Large intestine (tissue), 3 donors: ENCODE results near the gene KRT5. TPM values are rescaled to one million over a fixed set of nuclear protein-coding genes. Genes with fewer than 3 reads are reported as not detected.

Experiments
- DNase-seq, 2 donors: peaks; one replicate each; pipeline versions ENCODE4 v3.0.0 to v3.0.0-alpha.2; 2013
- H3K27ac ChIP-seq: one replicate; pipeline ENCODE4 v1.5.1; 2013; ENCODE audit warnings: low read length
- H3K27me3 ChIP-seq: 2 replicates; pipeline ENCODE4 v1.6.1; 2013; ENCODE audit warnings: low read length; ENCODE audit not compliant: control insufficient read depth, insufficient read depth
- H3K36me3 ChIP-seq: 2 replicates; pipeline ENCODE4 v1.6.1; 2013; ENCODE audit warnings: low read length; ENCODE audit not compliant: control insufficient read depth, insufficient read depth
- H3K4me1 ChIP-seq: one replicate; pipeline ENCODE4 v1.6.1; 2013; ENCODE audit warnings: low read length; ENCODE audit not compliant: control insufficient read depth, insufficient read depth
- H3K4me3 ChIP-seq: one replicate; pipeline ENCODE4 v1.5.1; 2013; ENCODE audit warnings: low read length
- H3K9me3 ChIP-seq: one replicate; pipeline ENCODE4 v1.6.1; 2013; ENCODE audit warnings: mild to moderate bottlenecking, low read depth, low read length, moderate library complexity; ENCODE audit not compliant: control insufficient read depth
- WGBS: methylation state at CpG from one replicate; pipeline ENCODE4 v1.1.5; 2013; ENCODE audit warnings: low lambda C conversion rate; ENCODE audit not compliant: insufficient coverage; 5-methylcytosine and 5-hydroxymethylcytosine counted together
- polyA plus RNA-seq: library from polyadenylated mRNA; unstranded; fragments of 120-200 nt; gene quantifications from one replicate; pipeline ENCODE4 v1.2.1, GENCODE V29; 2013

Gene KRT5
- polyA plus RNA-seq, 1 donor, result 1.8 TPM

DNA sequence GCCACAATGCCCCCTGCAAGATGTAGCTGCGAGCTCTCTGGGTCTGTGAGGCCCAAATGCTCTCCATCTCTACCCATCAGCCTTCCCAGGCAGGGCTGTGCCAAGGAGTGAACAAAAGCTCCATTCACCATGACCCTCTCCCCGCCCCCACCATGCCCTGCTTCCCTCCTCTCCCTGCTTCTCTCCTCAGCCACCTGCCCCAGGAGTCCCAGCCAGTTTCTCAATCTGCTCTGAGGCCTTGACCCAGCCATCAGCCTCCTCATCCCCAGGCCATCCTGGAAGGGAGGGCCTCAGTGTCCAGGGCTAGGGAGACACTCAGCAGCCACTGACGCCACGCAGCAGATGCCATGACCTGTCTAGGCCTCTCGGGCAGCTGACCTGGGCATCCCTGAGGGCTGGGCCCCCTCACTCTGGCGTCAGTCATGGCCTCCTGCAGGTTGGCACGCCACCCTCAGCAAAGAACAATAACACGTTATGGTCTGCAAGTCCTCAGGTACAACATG lies 8.5 kb upstream of the KRT5 start:
- Histone ChIP-seq H3K36me3 (no peaks in the 10 kb centered on the region), H3K9me3 (no peaks in the 10 kb centered on the region), H3K27me3 (peaks cover 2% of the 10 kb centered on the region), H3K27ac (no peak overlapping the region), H3K4me1 (no peaks in the 10 kb centered on the region), H3K4me3 (no peak overlapping the region)
- no peak for DNase-seq
- no CpG with 5 or more reads among the region's 8 CpGs for WGBS

DNA sequence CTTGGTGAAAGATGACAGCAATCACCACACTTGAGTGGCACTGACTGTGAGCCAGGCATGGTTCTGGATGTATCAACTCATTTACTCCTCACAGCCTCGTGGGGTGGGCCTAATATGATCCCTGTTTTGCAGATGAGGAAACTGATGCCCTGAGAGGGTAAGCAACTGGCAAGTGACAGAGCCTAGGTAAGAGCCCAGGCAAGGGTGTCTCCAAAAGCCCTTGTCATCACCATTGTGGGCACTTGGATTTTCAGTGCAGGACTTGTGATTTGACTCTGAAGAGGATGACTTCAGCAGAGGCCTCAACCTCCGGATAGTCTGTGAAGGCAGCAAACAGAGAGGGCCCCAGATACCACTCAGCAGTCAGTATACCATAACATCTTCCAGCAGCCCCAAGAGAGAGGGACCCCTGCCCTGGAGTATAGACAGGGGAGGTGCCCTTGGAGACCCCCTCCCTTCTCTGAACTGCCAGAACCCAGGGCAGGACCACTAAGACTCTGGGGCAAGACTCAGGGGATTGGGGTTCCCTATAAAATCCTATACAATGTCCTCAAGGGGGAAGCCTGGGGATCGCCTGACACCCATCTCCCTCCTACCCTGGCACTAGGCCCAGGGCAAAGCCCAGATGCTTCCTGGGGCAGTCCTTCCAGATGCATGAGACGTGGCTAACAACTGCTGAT lies 7.1 kb upstream of the KRT5 start:
- no peak overlapping the region for H3K4me3 ChIP-seq
- no peaks in the 10 kb centered on the region for H3K4me1 ChIP-seq
- DNase-seq, result no peak
- WGBS, result no CpG with 5 or more reads among the region's 4 CpGs
- H3K27me3 ChIP-seq, result peaks cover 2% of the 10 kb centered on the region
- no peaks in the 10 kb centered on the region for H3K36me3 ChIP-seq
- no peak overlapping the region for H3K27ac ChIP-seq
- no peaks in the 10 kb centered on the region for H3K9me3 ChIP-seq

DNA sequence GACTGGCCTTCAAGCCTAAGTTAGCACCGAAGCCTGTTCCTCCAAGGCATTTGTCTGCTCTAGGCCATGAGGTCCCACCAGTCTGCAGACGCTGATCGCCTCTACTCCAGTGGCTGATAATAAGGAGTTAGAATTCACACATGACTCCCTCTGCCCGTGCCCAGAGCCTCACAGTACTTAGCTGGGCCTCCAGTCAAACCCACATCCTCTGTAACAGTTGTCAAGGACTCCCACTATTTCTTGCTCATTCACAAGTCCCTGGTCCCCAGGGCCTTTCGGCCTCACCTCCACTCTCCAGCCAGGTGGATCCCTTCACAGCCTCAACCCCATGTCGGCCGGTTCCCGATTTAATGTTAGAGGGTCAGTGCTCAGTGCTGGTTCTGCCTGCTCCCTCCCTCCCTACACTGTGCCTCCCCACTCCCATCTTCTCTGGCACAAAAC lies 6.3 kb upstream of the KRT5 start:
- DNase-seq, result no peak
- peaks cover 3% of the 10 kb centered on the region for H3K4me1 ChIP-seq
- 14% methylated on average over 1 of the region's 8 CpGs for WGBS
- H3K27me3 ChIP-seq, result peaks cover 2% of the 10 kb centered on the region
- no peaks in the 10 kb centered on the region for H3K36me3 ChIP-seq
- no peaks in the 10 kb centered on the region for H3K9me3 ChIP-seq
- no peak overlapping the region for H3K4me3 ChIP-seq
- H3K27ac ChIP-seq, result no peak overlapping the region

DNA sequence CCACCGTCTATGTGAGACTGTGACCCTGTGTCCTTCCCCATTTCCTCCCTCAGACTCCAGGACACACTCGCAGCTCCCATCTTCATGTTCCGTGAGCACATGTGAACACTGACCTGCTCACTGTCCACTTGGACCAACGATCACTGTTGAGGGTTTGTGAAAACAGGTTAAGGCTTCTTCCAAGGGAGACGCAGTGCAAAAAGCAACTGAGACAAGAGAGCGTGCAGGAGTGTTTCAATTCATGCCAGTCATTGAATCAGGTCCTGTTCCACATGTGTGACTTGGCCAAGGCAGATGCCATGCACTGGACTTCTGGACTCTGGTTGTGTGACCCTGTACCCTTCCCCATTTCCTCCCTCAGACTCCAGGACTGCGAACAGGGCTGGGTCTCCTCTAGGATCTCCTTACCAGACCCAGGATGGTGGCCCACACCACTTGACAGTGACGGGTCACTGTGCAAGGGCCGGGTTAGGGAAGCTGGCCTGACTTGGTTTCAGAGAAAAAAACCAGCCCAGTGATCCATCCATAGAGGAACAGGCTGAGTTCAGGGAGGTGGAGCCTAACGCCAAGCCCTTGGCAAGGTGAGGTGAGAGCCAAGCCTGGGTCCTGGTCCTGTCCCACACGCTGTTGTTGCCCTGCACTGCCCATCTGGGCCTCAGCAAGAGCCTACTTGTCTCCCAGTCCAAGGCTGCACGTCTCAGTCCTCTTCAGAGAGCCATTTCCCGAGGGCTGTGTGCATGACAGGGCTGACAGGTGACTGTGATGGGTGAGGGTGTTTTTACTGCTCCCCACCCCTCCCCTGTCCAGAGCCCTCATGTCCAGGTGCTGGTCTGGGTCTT lies 5.7 kb upstream of the KRT5 start:
- Histone ChIP-seq H3K4me3 (no peak overlapping the region), H3K36me3 (no peaks in the 10 kb centered on the region)
- DNase-seq, result no peak

DNA sequence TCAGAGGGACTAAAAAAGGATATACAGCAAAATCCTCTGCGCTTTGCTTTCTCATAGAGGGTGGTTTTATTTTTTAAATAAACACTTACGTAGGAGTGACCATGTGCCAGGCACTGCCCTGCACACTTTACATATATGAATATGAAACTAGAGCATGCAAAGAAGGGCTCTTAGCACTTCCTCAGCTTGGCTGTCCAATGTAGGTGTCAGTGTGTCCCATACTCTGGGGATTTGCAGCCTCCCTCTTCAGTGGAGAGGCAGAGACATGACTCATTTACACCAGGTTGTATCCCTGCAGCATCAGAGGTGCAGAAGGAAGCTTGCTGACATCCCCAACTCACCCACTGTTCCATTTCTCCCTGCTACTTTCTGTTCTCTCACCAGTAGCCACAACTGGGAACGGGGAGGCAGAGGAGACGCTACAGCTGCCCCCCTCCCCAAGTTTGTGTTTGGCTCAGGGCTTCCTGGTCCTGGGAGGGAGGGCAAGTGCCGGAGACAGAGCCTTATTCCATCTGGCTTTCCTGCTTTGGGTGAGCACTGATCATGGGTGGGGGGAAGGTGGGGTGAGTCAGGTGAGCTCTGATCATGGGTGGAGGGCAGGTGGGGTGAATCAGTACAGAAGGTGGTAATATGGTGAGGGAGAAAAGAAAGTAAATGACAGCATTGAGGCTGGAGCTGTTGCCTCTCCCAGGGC lies 4.9 kb upstream of the KRT5 start:
- Histone ChIP-seq H3K9me3 (no peaks in the 10 kb centered on the region), H3K36me3 (no peaks in the 10 kb centered on the region), H3K4me3 (no peak overlapping the region), H3K27me3 (peaks cover 2% of the 10 kb centered on the region), H3K27ac (no peak overlapping the region), H3K4me1 (peaks cover 7% of the 10 kb centered on the region)
- no peak for DNase-seq
- 83% methylated on average over 1 of the region's 5 CpGs for WGBS

More for the DNA sequence above, 5.7 kb upstream of the KRT5 start:
- Histone ChIP-seq H3K27me3 (peaks cover 2% of the 10 kb centered on the region), H3K27ac (no peak overlapping the region), H3K4me1 (peaks cover 7% of the 10 kb centered on the region), H3K9me3 (no peaks in the 10 kb centered on the region)
- WGBS, result no CpG with 5 or more reads among the region's 13 CpGs

DNA sequence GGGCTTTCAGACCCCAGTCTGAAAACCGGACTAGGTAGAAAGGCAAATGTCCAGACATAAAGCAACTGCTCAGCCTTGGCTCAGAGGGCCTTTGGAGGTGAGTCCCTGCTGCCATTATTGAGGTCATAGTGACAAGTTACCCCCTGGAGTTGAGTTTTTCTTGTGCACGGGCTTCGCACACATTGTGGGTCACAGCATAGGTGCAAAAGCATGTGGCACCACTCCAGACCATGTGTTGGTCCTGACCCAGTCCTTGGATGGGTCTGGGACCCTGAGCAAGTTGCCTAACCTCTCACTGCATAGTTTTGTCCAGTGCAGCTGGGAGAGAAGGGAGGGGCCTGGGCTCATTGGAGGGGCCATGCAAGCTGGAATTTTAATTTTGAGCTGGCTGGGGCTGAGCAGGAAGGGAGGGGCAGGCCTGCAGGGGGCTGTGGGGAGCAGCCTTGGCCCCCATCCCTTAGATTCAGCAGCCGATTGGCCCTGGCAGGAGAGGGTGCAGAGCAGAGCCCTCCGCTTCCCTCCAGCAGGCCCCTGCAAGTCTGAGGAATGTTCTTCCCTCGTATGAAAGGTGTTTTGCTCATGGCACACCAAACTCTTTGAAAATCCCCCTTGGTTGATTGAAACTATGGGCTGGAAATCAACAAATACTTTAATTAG lies 4.2 kb upstream of the KRT5 start:
- peaks cover 7% of the 10 kb centered on the region for H3K4me1 ChIP-seq
- H3K4me3 ChIP-seq, result no peak overlapping the region
- H3K9me3 ChIP-seq, result no peaks in the 10 kb centered on the region
- no CpG with 5 or more reads among the region's 6 CpGs for WGBS
- H3K27ac ChIP-seq, result no peak overlapping the region
- H3K36me3 ChIP-seq, result no peaks in the 10 kb centered on the region
- no peak for DNase-seq
- peaks cover 2% of the 10 kb centered on the region for H3K27me3 ChIP-seq

DNA sequence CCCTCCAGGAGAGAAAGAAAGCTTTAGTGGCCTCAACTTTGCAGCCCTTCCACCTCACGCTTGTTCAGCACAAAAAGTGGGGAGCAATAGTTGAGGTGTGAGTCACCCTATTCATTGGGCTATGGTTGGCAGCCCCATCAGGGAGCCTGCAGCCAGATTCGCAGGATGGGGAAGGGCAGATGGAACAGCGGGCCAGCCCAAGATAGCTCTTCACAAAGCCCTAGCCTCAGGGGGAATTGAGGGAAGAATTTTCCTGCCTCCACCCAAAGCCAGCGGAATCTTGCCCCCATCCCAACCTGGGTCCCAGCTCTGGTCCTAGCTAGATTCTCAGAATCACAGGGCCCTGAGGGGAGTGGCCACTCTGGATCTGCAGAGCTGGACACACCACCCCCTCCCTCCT lies 3.6 kb upstream of the KRT5 start:
- Histone ChIP-seq H3K4me3 (no peak overlapping the region), H3K4me1 (peaks cover 7% of the 10 kb centered on the region), H3K27me3 (peaks cover 2% of the 10 kb centered on the region), H3K27ac (no peak overlapping the region), H3K9me3 (no peaks in the 10 kb centered on the region), H3K36me3 (no peaks in the 10 kb centered on the region)
- no peak for DNase-seq
- no CpG with 5 or more reads among the region's 4 CpGs for WGBS

DNA sequence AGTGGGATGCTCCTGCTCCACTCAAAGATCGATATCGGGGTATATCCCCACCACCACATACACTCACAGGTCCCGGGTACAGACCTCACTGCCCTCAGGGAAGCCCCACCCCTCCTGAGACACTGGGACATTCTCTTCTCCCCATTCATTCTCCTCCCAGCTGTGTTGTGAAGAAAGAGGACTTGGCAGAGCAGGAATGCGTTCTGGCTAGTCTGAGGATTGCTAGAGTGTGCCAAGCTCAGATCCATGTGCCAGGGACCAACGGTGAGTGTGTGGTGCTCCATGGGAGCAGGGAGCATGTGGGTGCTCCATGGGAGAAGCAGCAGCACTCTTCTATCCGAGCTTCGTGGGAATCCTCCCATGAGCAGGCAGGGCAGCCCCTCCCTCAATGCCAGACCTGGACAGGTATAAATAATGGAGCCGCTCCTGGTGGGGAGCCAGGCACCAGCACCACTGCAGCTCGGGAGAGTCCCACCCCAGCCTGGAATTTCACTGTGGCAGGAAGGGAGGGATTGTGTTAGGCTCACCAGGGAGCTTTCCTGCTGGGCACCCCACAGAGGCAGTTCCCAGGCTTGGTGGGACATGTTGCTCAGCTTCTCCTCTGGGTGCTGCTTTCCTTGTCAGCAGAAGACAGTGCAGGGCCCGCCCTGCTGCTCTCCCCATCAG lies 2.3 kb upstream of the KRT5 start:
- Histone ChIP-seq H3K9me3 (no peaks in the 10 kb centered on the region), H3K27ac (no peak overlapping the region), H3K36me3 (no peaks in the 10 kb centered on the region), H3K27me3 (peaks cover 2% of the 10 kb centered on the region), H3K4me3 (no peak overlapping the region), H3K4me1 (peaks cover 7% of the 10 kb centered on the region)
- DNase-seq, result no peak
- WGBS, result no CpG with 5 or more reads among the region's 10 CpGs

DNA sequence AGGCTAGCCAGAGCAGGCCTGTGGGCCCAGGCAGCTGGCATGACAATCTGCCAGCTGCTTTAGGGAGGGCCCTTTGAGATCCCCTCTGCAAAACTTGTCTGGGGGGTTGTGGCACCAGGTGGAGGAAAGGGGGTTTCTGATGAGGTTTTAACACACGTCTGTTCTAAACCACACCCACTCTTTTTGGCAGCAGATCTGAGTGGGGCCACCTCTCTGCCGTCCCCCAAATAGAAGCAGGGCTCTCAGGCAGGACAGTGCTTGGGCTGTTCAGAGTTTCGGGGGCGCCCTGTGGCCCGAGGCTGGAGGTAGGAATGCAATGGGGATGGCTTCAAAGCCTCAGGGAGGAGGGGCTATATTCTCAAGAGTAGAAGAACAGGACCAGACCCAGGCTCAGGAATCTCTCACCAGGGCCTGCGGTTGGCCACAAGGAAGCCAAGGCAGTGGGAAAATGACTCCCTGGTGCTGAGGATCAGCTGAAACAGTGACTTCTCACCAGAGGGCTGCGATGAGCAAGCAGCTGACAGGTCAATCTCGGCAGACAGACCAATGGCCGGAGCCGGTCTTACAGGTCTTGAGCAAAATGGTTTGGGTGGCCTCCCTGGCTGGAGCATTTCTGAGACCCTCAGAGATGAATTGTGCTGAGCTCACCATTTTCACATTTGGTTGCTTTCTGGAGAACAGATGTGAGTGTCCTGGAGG lies 1.5 kb upstream of the KRT5 start:
- no peak for DNase-seq
- H3K27ac ChIP-seq, result no peak overlapping the region
- no peaks in the 10 kb centered on the region for H3K9me3 ChIP-seq
- peaks cover 7% of the 10 kb centered on the region for H3K4me1 ChIP-seq
- H3K27me3 ChIP-seq, result peaks cover 2% of the 10 kb centered on the region
- WGBS, result no CpG with 5 or more reads among the region's 10 CpGs
- no peak overlapping the region for H3K4me3 ChIP-seq
- no peaks in the 10 kb centered on the region for H3K36me3 ChIP-seq
